Uterus (tissue), 4 donors: Measurements from ENCODE around the gene NT5DC3. TPM values are rescaled to one million over a fixed set of nuclear protein-coding genes. Genes with fewer than 3 reads are reported as not detected.

Experiments used
- DNase-seq, 2 donors: peaks; one replicate each; pipeline ENCODE4 v3.0.0-alpha.2; 2019 to 2020
- H3K27ac ChIP-seq, 2 donors: fragments of 200-600 bp; sonication (generic); 1 replicate in 1 of 2; 2 replicates in 1 of 2; pipeline ENCODE4 v1.5.1; 2016 to 2018
- H3K27me3 ChIP-seq, 2 donors: fragments of 200-600 bp; sonication (generic); one replicate each; pipeline ENCODE4 v1.5.1; 2018 to 2019; ENCODE audit warnings: control low read depth in 1 of 2
- H3K36me3 ChIP-seq, 2 donors: fragments of 200-600 bp; sonication (generic); one replicate each; pipeline ENCODE4 v1.5.1; 2019; ENCODE audit warnings: control low read depth in 1 of 2
- H3K4me1 ChIP-seq, 2 donors: fragments of 200-600 bp; sonication (generic); one replicate each; pipeline ENCODE4 v1.5.1; 2018 to 2019; ENCODE audit warnings: control low read depth in 1 of 2
- H3K4me3 ChIP-seq, 2 donors: fragments of 200-600 bp; sonication (generic); 1 replicate in 1 of 2; 2 replicates in 1 of 2; pipeline ENCODE4 v1.5.1; 2018 to 2019; ENCODE audit warnings: mild to moderate bottlenecking in 1 of 2
- H3K9me3 ChIP-seq, 2 donors: fragments of 200-600 bp; sonication (generic); one replicate each; pipeline ENCODE4 v1.5.1; 2019; ENCODE audit warnings: control low read depth in 1 of 2
- CTCF ChIP-seq, 4 experiments: fragments of 200-600 bp in 2 of 4; fragments of 450-650 bp in 2 of 4; sonication (generic) in 2 of 4; IDR thresholded peaks; one replicate each; pipeline ENCODE4 v1.5.1; 2016 to 2019; ENCODE audit warnings: antibody characterized with exemption in 4 of 4, mild to moderate bottlenecking in 2 of 4, moderate library complexity in 1 of 4
- POLR2A ChIP-seq, 2 donors: fragments of 450-650 bp; IDR thresholded peaks; one replicate each; pipeline ENCODE4 v1.6.1; 2016; ENCODE audit warnings: antibody characterized with exemption in 2 of 2, mild to moderate bottlenecking in 1 of 2, moderate library complexity in 1 of 2
- intact Hi-C: fragments of 100-400 bp; cut with DNase I; formaldehyde crosslinking; loops from one replicate; pipeline ENCODE4 v1.15.1; 2023; ENCODE audit warnings: low total_unique reads
- total RNA-seq, 4 donors: library from RNA; depleted of rRNA in 3 of 4; stranded (reverse); fragments of >200 nt in 3 of 4; gene quantifications; one replicate each; pipeline versions ENCODE4 v1.1.0 to v1.2.4, GENCODE V29; 2014 to 2023
- donor health status: DM: yes; HTN: yes; CAD: no.

Gene NT5DC3
- total RNA-seq, 4 donors from 2014 or later = 5.6 to 60.9 (median 15.9) TPM

DNA sequence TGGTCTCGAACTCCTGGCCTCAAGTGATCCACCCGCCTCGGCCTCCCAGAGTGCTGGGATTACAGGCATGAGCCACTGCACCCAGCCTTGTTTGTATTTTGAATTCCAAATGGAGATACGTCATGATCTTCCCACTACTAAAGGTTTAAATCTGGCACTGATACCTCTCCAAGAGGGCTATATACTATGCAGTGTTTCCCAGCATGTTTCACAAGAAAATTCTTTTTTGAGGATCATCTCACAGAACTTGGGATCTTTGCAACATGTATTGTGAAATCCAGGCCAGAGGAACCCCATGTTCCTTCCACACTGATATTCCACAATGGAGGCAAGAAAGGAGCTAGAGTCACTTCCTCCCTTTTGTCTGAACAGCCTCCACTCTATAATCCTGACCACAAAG is 112.7 kb downstream of the NT5DC3 start:
- intact Hi-C loops = no loop called here
- DNase-seq = no peak
- TF ChIP-seq CTCF (IDR thresholded peaks at IDR 0.05) (no peak), POLR2A (IDR thresholded peaks at IDR 0.05) (no peak)

DNA sequence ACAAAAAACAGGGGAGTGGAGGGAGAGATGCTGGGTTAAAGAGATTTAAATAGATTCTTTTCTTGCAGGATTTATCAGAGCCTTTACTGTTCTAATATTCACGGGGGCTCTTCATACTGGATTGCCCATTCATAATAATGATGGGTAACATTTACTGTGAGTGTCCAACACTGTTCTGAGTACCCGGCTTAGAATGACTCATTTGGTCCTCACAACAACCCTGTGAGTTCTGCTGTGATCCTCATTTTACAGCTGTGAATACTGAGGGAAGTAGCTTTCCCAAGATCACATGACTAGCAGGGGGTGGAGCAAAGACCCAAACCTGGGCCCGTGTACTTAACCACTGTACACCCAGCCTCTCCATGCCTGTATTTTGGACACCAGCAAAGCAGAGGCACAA is 113.4 kb downstream of the NT5DC3 start:
- H3K36me3 ChIP-seq = no peaks in the 10 kb centered on the region
- H3K4me1 ChIP-seq = no peaks in the 10 kb centered on the region
- no peaks in the 10 kb centered on the region for H3K9me3 ChIP-seq
- H3K27me3 ChIP-seq = no peaks in the 10 kb centered on the region
- DNase-seq = no peak
- no peak overlapping the region for H3K27ac ChIP-seq
- TF ChIP-seq POLR2A (IDR thresholded peaks at IDR 0.05) (no peak), CTCF (IDR thresholded peaks at IDR 0.05) (no peak)
- intact Hi-C loops = no loop called here
- no peak overlapping the region for H3K4me3 ChIP-seq

More for the DNA sequence above, 112.7 kb downstream of the NT5DC3 start:
- no peak overlapping the region for H3K4me3 ChIP-seq
- no peaks in the 10 kb centered on the region for H3K9me3 ChIP-seq
- H3K27me3 ChIP-seq = no peaks in the 10 kb centered on the region
- no peaks in the 10 kb centered on the region for H3K4me1 ChIP-seq
- H3K27ac ChIP-seq = no peak overlapping the region
- H3K36me3 ChIP-seq = no peaks in the 10 kb centered on the region

GRCh38 chr12:103725398-103725797 is 115.6 kb downstream of the NT5DC3 start:
- intact Hi-C loops = no loop called here
- TF ChIP-seq POLR2A (IDR thresholded peaks at IDR 0.05) (no peak), CTCF (IDR thresholded peaks at IDR 0.05) (no peak)
- Histone ChIP-seq H3K27ac (no peak overlapping the region), H3K27me3 (no peaks in the 10 kb centered on the region), H3K4me3 (no peak overlapping the region), H3K4me1 (no peaks in the 10 kb centered on the region), H3K36me3 (no peaks in the 10 kb centered on the region), H3K9me3 (no peaks in the 10 kb centered on the region)
- no peak for DNase-seq

Other genes with a start within 250 kb of the NT5DC3 start
- 100 to 1,000 TPM; 236 to 475 (median 401) TPM for gene HSP90B1, start 89.2 kb upstream of the NT5DC3 start, total RNA-seq
- 10 to 100 TPM in 3 of 4 donors, 1 to 10 TPM in 1; 8.7 to 46.3 (median 19.9) TPM for gene TDG, start 124.6 kb upstream of the NT5DC3 start, total RNA-seq
- 10 to 100 TPM in 3 of 4 donors, 1 to 10 TPM in 1; 2.6 to 93.0 (median 17.7) TPM for gene GLT8D2, start 209.0 kb upstream of the NT5DC3 start, total RNA-seq
- gene HCFC2, start 223.3 kb upstream of the NT5DC3 start, total RNA-seq = 10 to 100 TPM in 3 of 4 donors, 1 to 10 TPM in 1; 10.0 to 61.0 (median 29.1) TPM